ENCODE data around the gene ALDH3A2.

ALDH3A2 gene

GRCh38 chr17:19648475-19649273 is at the start of gene ALDH3A2:
TSS of gene ALDH3A2 (plus strand) at chr17:19648751. CDS start at chr17:19648972, 221 bp downstream.
- TF ChIP-seq CTCF (IDR thresholded peaks at IDR 0.05; ENCODE audit: low read depth, low read length, missing control alignments) = no peak
- peak within 1 kb of the TSS; percentile 72 for H3K4me3 ChIP-seq (replicated peaks; ENCODE audit: low read depth, low read length)
- DNase-seq (ENCODE audit: extremely low read depth, low read depth) = peak; percentile 62

- no peak for DNase-seq (ENCODE audit: extremely low read depth, low read depth)
- TF ChIP-seq CTCF (IDR thresholded peaks at IDR 0.05; ENCODE audit: low read depth, low read length, missing control alignments) = no peak
- no peak overlapping the region for H3K4me3 ChIP-seq (replicated peaks; ENCODE audit: low read depth, low read length)
These were observed 38.2 kb upstream of the ALDH3A2 start for GRCh38 chr17:19610311-19610710.

- no peak for DNase-seq (ENCODE audit: extremely low read depth, low read depth)
- no peak for TF ChIP-seq CTCF (IDR thresholded peaks at IDR 0.05; ENCODE audit: low read depth, low read length, missing control alignments)
- no peak overlapping the region for H3K4me3 ChIP-seq (replicated peaks; ENCODE audit: low read depth, low read length)
These were observed 37.7 kb upstream of the ALDH3A2 start for GRCh38 chr17:19610879-19611278.

GRCh38 chr17:19613979-19614378 is 34.6 kb upstream of the ALDH3A2 start:
- H3K4me3 ChIP-seq (replicated peaks; ENCODE audit: low read depth, low read length) = no peak overlapping the region
- no peak for TF ChIP-seq CTCF (IDR thresholded peaks at IDR 0.05; ENCODE audit: low read depth, low read length, missing control alignments)
- no peak for DNase-seq (ENCODE audit: extremely low read depth, low read depth)

- no peak for TF ChIP-seq CTCF (IDR thresholded peaks at IDR 0.05; ENCODE audit: low read depth, low read length, missing control alignments)
- no peak overlapping the region for H3K4me3 ChIP-seq (replicated peaks; ENCODE audit: low read depth, low read length)
- DNase-seq (ENCODE audit: extremely low read depth, low read depth) = no peak
These were observed 33.7 kb upstream of the ALDH3A2 start for GRCh38 chr17:19614900-19615299.

GRCh38 chr17:19618015-19618414 is 30.5 kb upstream of the ALDH3A2 start:
- no peak for TF ChIP-seq CTCF (IDR thresholded peaks at IDR 0.05; ENCODE audit: low read depth, low read length, missing control alignments)
- DNase-seq (ENCODE audit: extremely low read depth, low read depth) = no peak
- no peak overlapping the region for H3K4me3 ChIP-seq (replicated peaks; ENCODE audit: low read depth, low read length)
